ENCODE data around the gene SNAPC3.

GRCh38 chr9:15389173-15389572, 33.5 kb upstream of the SNAPC3 start:
- TF ChIP-seq POLR2A (IDR thresholded peaks at IDR 0.05), result no peak
- TF ChIP-seq, protein P1, sequence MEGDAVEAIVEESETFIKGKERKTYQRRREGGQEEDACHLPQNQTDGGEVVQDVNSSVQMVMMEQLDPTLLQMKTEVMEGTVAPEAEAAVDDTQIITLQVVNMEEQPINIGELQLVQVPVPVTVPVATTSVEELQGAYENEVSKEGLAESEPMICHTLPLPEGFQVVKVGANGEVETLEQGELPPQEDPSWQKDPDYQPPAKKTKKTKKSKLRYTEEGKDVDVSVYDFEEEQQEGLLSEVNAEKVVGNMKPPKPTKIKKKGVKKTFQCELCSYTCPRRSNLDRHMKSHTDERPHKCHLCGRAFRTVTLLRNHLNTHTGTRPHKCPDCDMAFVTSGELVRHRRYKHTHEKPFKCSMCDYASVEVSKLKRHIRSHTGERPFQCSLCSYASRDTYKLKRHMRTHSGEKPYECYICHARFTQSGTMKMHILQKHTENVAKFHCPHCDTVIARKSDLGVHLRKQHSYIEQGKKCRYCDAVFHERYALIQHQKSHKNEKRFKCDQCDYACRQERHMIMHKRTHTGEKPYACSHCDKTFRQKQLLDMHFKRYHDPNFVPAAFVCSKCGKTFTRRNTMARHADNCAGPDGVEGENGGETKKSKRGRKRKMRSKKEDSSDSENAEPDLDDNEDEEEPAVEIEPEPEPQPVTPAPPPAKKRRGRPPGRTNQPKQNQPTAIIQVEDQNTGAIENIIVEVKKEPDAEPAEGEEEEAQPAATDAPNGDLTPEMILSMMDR (IDR thresholded peaks at IDR 0.05 in 8 of 11, conservative IDR thresholded peaks at IDR 0.05 in 3 of 11), result no peak
